ENCODE data around the gene CNDP1.
A peak's percentile ranks its signal among the peaks of the same experiment; 100 is the strongest.

The CNDP1 gene

DNA sequence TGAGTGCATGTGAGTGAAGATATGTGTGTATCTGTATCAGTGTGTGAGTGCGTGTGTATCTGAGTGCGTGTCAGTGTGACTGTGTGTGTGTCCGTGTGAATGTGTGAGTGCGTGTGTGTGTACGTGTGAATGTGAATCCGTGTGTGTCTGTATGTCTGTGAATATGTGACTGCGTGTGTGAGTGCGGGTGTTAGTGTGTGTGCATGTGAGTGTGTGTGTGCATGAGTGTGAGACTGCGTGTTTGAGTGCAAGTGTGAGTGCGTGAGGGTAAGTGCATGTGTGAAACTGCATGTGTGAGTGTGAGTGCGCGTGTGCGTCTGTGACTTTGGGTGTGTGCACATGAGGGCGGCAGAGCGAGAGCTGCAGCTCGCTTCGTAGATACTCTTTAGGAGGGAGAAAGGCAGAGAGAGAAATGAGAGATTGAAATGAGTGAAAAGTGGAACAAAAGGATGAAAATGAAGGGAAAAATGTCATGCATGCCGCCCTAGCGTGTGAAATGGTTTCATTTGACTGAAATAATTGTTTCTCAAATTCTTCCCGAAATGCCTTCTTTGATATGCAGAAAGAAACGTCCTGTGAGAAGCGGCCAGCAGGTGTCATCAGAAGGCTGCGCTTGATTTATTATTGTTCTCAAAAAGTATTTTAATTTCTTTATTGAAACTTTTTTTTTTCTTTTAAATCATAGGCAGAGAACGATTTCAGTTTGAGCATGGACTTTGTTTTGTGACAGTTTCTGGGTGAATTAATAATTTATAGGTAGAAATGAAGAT, 88.9 kb downstream of the CNDP1 start:
- no peak for DNase-seq
- Histone ChIP-seq H3K9me2 (replicated peaks; ENCODE audit: insufficient read depth, low read length) (no peaks in the 10 kb centered on the region), H3K79me2 (ENCODE audit: low read length) (peaks cover 35% of the 10 kb centered on the region), H3K4me3 (ENCODE audit: low read length) (no peak overlapping the region), H3K9ac (ENCODE audit: low read length) (no peak overlapping the region), H3K27ac (ENCODE audit: low read length) (no peak overlapping the region), H3K27me3 (replicated peaks; ENCODE audit: insufficient read depth, low read length) (no peaks in the 10 kb centered on the region), H2AFZ (ENCODE audit: low read length) (no peak overlapping the region), H3K9me3 (replicated peaks; ENCODE audit: insufficient read depth, low read length) (no peaks in the 10 kb centered on the region), H3K4me2 (ENCODE audit: low read depth, low read length) (no peak overlapping the region), H3F3A (ENCODE audit: insufficient read depth, low read length) (no peaks in the 10 kb centered on the region), H3K4me1 (ENCODE audit: low read length) (no peaks in the 10 kb centered on the region), H3K36me3 (replicated peaks; ENCODE audit: insufficient read depth, low read length) (no peaks in the 10 kb centered on the region), H4K20me1 (ENCODE audit: insufficient read depth, low read length) (no peaks in the 10 kb centered on the region)
- TF ChIP-seq, protein P1, sequence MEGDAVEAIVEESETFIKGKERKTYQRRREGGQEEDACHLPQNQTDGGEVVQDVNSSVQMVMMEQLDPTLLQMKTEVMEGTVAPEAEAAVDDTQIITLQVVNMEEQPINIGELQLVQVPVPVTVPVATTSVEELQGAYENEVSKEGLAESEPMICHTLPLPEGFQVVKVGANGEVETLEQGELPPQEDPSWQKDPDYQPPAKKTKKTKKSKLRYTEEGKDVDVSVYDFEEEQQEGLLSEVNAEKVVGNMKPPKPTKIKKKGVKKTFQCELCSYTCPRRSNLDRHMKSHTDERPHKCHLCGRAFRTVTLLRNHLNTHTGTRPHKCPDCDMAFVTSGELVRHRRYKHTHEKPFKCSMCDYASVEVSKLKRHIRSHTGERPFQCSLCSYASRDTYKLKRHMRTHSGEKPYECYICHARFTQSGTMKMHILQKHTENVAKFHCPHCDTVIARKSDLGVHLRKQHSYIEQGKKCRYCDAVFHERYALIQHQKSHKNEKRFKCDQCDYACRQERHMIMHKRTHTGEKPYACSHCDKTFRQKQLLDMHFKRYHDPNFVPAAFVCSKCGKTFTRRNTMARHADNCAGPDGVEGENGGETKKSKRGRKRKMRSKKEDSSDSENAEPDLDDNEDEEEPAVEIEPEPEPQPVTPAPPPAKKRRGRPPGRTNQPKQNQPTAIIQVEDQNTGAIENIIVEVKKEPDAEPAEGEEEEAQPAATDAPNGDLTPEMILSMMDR (IDR thresholded peaks at IDR 0.05; ENCODE audit: low read length): peak; percentile 17
- no peak for TF ChIP-seq EZH2phosphoT487 (IDR thresholded peaks at IDR 0.05; ENCODE audit: low read length)
- no peak for TF ChIP-seq EZH2 (optimal IDR thresholded peaks at IDR 0.05; ENCODE audit: low read depth, low read length)

DNA sequence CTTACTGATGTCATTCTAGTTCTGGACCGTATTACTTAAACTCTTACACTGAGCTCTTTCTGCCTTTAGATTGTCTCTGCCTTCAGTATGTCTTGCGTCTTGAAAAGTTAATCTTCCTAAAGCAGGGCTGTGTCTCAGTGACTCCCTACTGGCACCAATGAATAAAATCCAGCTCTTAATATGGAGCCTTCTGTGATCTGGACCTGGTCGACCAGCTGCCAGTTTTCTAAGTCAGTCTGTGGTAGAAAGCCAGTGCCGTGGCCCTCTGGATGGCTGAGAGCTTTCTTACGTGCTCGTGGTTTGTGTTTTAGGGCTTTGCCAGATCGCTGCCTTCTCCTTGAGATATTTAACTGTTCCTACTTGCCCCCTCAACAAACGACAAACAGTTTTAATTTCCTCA, 90.2 kb downstream of the CNDP1 start:
- DNase-seq: no peak
- H3K27ac ChIP-seq (ENCODE audit: low read length): no peak overlapping the region
- peaks cover 41% of the 10 kb centered on the region for H3K79me2 ChIP-seq (ENCODE audit: low read length)
- no peaks in the 10 kb centered on the region for H4K20me1 ChIP-seq (ENCODE audit: insufficient read depth, low read length)
- H3K4me1 ChIP-seq (ENCODE audit: low read length): no peaks in the 10 kb centered on the region
- TF ChIP-seq EZH2phosphoT487 (IDR thresholded peaks at IDR 0.05; ENCODE audit: low read length) (no peak), EZH2 (optimal IDR thresholded peaks at IDR 0.05; ENCODE audit: low read depth, low read length) (no peak)
- TF ChIP-seq, protein P1 (IDR thresholded peaks at IDR 0.05; ENCODE audit: low read length): no peak
- H3K9me3 ChIP-seq (replicated peaks; ENCODE audit: insufficient read depth, low read length): no peaks in the 10 kb centered on the region
- H3K9me2 ChIP-seq (replicated peaks; ENCODE audit: insufficient read depth, low read length): no peaks in the 10 kb centered on the region
- H3K4me3 ChIP-seq (ENCODE audit: low read length): no peak overlapping the region
- no peaks in the 10 kb centered on the region for H3F3A ChIP-seq (ENCODE audit: insufficient read depth, low read length)
- H3K9ac ChIP-seq (ENCODE audit: low read length): no peak overlapping the region
- H3K36me3 ChIP-seq (replicated peaks; ENCODE audit: insufficient read depth, low read length): no peaks in the 10 kb centered on the region
- H3K4me2 ChIP-seq (ENCODE audit: low read depth, low read length): no peak overlapping the region
- H2AFZ ChIP-seq (ENCODE audit: low read length): no peak overlapping the region
- H3K27me3 ChIP-seq (replicated peaks; ENCODE audit: insufficient read depth, low read length): no peaks in the 10 kb centered on the region

DNA sequence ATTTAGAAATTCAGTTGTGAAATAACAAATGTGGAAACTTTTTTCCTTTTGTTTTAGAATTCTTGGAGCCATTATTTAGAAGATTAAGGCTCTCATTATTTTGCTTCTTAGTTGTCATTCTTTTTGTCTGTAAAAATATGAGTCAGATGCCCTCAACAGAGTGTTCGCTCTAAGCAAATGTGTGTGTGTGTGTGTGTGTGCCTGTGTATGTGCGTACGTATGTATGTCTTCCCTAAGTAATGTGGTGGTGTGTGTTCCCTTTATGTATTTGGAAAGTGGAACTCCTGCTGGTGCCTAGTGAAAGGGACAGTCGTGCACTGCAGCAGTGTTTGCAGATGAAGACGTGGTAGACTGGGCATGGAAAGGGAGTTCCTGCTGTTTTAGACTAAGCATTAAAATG, 90.9 kb downstream of the CNDP1 start:
- Histone ChIP-seq H4K20me1 (ENCODE audit: insufficient read depth, low read length) (no peaks in the 10 kb centered on the region), H3K4me2 (ENCODE audit: low read depth, low read length) (no peak overlapping the region), H3K4me3 (ENCODE audit: low read length) (no peak overlapping the region), H3K79me2 (ENCODE audit: low read length) (peaks cover 39% of the 10 kb centered on the region), H3K27ac (ENCODE audit: low read length) (no peak overlapping the region), H2AFZ (ENCODE audit: low read length) (no peak overlapping the region), H3K36me3 (replicated peaks; ENCODE audit: insufficient read depth, low read length) (no peaks in the 10 kb centered on the region), H3K9me3 (replicated peaks; ENCODE audit: insufficient read depth, low read length) (no peaks in the 10 kb centered on the region), H3K9ac (ENCODE audit: low read length) (no peak overlapping the region), H3K4me1 (ENCODE audit: low read length) (no peaks in the 10 kb centered on the region), H3K9me2 (replicated peaks; ENCODE audit: insufficient read depth, low read length) (no peaks in the 10 kb centered on the region), H3K27me3 (replicated peaks; ENCODE audit: insufficient read depth, low read length) (no peaks in the 10 kb centered on the region), H3F3A (ENCODE audit: insufficient read depth, low read length) (no peaks in the 10 kb centered on the region)
- TF ChIP-seq, protein P1 (IDR thresholded peaks at IDR 0.05; ENCODE audit: low read length): no peak
- no peak for TF ChIP-seq EZH2 (optimal IDR thresholded peaks at IDR 0.05; ENCODE audit: low read depth, low read length)
- TF ChIP-seq EZH2phosphoT487 (IDR thresholded peaks at IDR 0.05; ENCODE audit: low read length): no peak
- no peak for DNase-seq
